GM19099 (cell line): Measurements from ENCODE around the gene BMF.

Source experiments
- POLR2A ChIP-seq: IDR thresholded peaks from 3 replicates; pipeline ENCODE4 v1.6.1; 2011; ENCODE audit warnings: low read depth; ENCODE audit not compliant: insufficient read length; ENCODE audit errors: extremely low read depth

BMF gene

DNA sequence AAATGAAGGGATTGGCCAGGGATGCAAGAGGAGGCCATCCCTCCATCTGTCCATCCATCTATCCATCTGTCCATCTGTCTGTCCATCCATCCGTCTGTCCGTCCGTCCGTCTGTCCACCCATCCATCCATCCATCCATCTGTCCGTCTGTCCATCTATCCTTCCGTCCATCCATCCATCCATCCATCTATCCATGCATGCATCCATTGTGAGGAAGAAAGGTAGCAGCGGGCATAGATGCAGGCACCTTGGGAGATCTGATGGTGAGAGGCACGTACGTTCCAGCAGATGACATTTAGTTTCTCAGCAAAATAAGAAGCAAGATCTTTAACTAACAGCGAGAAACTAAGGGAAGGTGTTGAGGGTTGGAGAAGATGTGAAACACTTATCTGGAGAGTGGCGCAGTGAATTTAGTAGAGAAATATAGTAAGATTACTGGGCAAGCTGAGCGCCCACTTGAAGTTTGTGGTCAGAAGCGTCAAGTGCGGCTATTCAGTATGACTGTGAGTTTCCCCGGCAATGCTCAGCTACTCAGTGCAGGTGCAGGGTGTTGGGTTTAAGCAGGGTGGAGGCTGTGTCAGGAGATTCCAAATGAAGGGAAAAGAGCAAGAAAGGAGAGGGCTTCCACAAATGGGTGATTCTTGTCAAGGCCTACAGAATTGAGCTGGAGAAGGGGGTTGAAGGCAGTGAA lies 47.3 kb downstream of the BMF start:
- TF ChIP-seq POLR2A, result no peak

DNA sequence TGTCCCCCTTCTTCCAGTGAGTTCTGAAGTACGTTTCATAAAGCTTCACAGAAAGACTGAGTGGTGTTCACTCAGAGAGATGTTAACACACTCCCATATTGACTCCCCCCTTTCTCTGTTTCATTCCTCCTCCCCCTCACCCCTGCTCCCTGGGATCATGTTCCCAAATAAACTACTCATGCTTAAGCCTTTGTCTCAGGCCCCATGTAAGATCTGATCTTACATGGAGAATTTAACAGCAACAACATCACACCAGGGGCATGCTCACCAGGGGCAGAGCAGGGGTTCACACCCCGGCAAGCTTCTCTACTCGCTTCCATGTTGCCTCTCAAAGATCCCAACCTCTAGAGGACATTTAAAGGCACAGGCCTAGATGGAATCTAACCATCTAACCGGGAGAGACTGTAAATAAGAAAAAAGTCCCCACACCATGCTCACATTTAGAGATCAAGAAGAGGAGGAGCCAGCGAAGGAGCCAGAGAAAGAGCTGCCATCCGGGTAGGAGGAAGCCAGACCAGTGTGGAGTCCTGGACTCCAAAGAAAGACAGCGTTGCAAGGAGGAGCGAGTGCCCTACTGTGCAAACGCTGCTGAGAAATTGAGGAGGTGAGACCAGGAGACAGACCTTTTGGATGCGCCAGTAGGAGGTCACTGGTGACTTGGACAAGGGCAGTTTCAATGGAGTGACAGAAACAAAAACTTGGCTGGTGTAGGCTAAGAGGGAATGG lies 48.3 kb downstream of the BMF start:
- TF ChIP-seq POLR2A, result no peak

DNA sequence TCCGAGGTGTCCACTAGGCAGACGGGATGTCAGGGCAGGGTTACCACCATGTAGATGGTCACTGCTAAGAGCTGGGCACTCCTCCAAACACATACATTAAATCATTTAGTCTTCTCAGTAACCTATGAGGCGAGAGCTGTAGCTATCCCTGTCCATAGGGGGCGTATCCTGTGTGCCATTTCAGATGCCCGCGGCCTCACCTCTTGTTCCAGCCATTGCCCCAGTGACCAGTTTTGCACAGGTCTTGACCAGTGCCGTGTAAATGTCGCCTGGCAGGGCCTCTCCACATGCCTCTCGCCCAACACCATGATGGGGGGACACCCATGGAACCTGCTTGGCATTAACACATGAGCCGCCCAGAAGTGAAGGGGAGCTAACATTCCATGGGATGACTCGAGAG lies 48.9 kb downstream of the BMF start:
- no peak for TF ChIP-seq POLR2A

DNA sequence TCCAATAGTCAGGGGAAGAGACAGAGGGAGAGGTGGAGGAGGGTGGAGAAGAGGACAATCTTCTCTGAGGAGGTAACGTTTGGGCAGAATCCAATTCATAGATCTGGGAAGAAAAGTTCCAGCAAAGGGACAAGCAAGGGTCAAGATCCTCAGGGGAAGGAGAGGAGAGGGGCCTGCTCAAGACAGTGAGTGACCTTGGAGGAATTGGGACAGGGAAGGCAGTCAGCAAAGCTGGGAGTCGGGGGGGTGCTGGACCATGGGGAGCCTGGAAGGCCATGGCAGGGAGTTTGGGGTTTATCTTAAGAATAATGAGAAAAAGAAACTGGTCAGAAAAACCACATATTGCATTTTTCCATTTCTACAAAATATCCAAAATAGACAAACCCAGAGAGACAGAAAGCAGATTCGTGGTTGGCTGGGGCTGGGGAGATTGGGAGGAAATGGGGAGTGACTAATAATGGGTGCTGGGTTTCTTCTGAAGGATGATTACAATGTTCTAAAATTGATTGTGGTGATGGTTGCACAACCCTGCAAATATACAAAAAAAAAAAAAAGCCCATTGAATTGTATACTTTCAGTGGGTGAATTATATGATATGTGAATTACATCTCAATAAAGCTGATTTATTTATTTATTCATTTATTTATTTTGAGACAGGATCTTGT lies 50.1 kb downstream of the BMF start:
- no peak for TF ChIP-seq POLR2A

DNA sequence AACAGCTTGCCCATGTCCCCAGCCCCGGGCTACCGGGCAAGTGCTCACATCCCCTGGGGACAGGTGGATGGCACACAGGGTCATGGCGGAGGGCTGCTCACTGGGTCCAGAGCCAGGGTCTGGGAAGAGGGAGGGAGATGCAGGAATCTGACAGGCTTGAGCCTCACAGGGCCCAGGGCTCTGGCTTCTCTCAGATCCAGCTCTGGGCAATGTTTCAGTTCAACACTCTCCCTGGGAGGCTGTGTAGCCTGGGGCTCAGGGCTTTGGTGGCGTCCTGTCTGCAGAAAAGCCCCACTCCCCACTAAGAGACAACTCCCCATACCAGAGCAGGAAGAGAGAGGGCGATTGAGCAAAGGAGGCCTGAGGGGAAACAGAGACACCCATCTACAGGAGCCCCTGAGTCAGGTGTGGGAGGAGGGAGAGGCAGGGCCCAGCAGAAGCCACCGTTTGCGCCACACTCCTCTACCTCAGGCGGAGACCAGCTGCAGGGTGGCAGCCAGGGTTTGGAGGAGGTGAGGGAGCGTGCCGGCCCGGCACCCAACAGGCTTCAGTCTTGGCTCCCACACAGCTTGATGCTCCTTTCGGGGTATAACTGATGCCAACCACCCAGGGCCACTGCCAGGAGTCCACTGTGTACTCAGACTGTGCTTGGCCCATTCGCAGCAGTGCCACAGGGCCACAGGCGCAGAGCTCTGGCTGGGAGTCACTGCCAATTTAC lies 52.9 kb downstream of the BMF start:
- TF ChIP-seq POLR2A, result no peak

DNA sequence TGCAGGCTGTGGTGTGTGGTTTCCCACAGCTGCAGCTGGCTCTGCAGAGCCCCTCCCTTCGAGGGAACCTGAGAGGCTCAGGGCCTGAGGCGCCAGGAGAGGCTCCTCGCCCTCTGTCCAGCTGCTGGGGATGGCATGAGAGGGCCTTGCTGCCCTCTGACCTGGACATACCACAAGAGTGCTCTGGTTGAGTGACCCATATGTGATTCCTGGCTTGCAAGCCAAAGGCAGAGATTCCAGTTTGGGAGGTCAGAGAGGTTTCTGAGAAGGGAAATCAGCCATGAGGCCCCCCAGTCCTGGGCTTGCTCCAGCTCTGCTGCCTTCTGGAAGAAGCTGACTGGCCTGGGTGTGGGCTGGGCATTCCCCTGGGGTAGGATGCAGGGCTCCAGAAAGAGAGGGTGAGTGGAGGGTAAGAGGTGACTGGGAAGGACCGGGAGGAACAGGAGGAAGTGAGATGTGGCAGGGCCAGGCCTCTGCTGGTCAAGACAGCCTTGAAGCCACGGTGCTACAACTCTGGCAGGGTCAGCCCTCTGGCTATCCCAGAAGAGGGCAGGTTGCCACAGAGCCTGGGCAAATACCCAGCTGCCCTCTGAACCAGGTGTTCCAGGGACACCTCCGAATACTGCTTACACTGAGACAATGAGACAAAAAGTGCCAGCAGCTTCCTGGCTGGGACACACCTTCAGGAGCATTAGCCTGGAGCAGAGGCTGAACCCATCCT lies 53.7 kb downstream of the BMF start:
- no peak for TF ChIP-seq POLR2A

DNA sequence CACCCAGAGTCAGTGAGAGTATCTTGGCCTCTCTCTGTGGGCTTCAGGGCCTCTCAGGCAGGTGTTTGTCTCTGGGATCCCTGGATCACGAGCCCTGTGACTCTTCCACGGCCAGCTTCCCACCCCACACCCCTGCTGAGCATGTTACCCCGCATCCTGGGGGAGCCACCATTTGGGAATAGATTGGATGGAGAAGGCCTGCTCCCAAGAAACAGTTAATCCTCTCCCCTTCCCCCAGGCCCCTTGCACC lies 54.1 kb downstream of the BMF start:
- TF ChIP-seq POLR2A, result no peak

DNA sequence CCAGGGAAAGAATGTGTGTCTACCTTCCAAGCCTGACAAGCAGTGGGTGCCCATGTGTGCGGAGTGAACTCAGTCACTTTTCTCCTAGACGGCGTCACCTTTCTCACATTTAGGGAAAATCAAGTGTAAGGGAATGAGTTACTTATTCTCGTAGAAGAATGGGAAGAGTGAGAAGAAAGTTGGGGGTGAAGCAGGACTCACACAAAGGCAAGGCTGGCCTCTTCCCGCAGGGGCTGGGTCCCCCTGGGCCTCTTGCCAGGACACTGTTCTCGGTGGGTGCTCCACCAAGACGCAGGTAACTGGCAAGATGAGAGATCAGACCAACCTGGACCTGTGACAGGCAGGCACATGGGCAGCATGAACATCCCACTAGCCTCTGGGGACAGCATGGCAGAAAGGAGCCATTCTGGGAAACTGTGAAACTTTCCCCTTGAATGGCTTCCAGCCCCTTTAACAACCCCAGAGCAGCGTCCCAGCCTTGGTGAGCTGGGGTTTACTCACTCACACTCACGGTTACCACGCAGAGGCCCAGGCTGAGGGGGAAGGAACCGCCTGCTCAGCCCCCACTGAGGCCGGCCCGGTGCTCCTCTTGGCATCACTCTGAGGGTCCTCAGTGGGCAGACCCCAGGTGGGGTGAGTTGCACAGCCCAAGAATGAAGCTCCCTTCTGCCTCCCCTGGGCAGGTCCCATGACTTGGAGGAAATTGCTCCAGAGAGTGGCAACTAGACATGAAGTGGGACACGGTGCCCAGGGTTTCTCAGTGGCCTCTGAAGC lies 54.7 kb downstream of the BMF start:
- TF ChIP-seq POLR2A, result no peak

DNA sequence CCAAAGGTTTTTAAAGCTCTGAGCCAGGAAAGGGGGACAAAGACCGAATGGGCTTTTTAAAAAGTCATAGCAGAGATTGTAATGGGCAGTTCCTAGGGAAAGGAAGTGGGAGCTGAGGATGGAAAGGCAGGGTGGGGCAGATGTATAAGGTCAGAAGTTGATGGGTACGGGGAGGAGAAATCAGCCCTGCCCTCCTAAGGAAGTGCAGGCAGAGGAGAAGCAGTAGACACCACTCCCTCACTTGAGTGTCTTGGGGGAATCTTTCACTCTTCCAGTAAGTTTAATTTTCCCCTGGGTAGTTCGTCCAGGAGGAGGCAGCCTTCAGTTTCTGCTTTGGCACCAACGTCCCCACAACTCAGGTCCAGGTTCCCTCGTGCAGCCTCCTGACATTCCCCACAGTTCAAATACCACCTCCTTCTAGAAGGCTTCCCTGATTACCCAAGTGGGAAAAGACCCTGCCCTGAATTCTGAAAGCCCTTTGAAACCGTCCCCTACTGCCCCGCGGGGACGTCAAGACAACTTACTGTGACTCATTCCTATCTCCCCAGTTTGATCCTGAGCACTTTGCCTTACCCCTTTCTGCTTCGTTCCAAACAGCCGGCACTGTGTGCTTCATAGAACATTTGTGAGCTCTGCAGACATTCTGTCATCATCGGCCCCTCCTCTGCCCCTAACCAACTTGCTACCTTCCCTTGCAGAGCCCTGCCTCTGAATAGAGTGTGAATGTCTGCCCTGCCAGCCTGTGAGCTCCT lies 55.4 kb downstream of the BMF start:
- TF ChIP-seq POLR2A, result no peak

DNA sequence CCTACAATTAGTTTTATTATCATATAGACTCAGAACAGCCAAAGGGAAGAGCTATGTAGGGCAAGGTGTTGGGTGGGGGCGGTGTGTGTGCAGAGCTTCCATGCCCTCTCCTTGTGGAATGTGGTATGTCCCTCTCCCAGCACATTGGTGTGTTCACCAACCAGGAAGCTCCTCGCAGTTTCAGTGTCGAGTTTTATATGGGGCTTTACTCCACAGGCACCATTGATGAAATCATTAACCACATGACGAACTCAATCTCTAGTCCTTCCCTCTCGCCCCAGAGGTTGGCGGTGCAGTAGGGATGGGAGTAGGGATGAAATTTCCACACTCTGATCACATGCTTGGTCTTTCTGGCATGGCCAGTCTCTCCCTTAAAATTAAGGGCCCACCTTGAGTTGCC lies 56.1 kb downstream of the BMF start:
- TF ChIP-seq POLR2A, result no peak

DNA sequence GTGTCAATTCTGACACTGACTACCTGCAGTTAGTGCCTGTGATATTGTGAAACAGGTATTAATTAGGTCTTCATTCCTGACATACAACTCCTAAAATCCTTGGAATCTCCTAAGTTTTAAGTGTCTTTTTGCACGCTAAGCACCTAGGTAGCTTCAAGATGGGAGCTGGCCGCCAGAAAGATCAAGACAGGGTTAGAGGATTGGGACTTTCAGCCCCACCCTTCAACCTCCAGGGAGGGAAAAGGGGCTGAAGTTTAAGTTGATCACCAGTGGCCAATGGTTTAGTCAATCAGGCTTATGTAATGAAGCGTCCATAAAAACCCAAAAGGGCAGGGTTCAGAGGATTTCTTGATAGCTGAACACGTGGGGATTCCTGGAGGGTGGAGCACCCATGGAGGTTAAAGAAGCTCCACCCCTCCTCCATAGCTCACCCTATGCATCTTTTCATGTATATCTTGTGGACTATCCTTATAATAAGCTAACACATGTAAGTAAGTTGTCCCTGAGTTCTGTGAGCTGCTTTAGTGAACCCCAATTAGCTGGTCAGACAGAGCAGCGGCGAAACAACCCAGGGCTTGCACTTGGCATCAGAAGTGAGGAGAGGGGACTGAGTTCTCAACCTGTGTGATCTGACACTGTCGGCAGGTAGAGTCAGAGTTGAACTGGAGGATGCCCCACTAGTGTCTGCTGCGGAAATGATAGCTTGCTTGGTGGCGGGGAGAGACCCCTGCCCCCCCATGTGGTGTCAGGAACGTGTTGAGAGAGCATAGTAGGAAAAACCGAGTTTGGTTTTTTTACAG lies 56.9 kb downstream of the BMF start:
- no peak for TF ChIP-seq POLR2A

DNA sequence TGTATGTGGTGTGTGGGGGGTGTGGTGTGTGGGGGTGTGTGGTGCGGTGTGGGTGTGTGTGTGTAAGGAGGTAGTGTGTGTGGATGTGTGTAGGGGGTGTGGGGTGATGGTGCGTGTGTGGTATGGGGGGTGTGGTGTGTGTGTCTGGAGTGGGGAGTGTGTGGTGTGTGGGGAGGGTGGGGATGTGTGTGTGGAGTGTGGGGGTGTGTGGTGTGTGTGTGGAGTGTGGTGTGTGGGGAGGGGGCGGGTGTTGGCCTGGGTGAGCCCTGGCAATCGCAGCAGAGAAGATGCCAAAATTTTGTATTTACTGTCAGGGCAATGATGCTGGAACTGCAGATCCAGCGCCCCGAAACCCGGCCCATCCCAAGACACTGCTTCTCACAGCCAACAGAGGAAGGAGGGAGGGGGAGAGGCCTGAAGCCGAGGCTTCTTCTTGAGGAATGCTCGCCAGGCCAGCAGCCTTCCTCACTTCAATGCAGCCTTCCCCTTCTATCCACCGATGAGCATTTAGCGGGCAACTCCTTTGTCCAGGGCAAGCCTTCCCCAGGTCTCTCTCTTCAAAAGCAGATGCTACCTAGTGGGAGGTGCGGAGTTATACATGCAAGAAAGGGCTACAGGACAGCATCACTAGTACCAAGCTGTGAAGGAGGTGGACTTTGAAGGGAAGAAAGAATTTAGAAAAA lies 57.8 kb downstream of the BMF start:
- no peak for TF ChIP-seq POLR2A
